SK-N-DZ (cell line): ENCODE results near the gene SPHK1.

Experiments used
- DNase-seq: peaks from one replicate; pipeline ENCODE4 v3.0.0-alpha.2; 2015; ENCODE audit warnings: low spot score
- small RNA-seq, 2 experiments: library from RNA; depleted of rRNA; stranded (forward); fragments of <200 nt; gene quantifications; one replicate each; pipeline ENCODE3, GENCODE V24; 2014

SPHK1 gene

GRCh38 chr17:76432712-76433336 lies 48.4 kb downstream of the SPHK1 start:
- DNase-seq = no peak

- no peak for DNase-seq
These were observed 49.3 kb downstream of the SPHK1 start for GRCh38 chr17:76433693-76434092.

GRCh38 chr17:76434870-76435269 lies 50.5 kb downstream of the SPHK1 start:
- DNase-seq = no peak

DNA sequence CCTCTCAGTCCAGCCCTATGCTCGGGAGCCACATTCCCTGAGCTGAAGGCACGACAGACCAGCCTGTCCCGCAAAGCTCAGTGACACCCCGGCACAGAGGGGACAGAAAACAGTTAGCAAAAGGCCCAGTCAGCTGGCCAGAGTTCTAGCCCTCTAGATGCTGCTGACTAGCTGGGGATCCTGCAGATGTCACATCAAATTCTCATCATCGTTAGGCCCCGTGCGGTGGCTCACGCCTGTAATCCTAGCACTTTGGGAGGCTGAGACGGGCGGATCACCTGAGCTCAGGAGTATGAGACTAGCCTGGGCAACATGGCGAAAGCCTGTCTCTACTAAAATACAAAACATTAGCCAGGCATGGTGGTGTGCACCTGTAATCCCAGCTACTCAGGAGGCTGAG lies 51.3 kb downstream of the SPHK1 start:
- no peak for DNase-seq

Small RNA genes lying within 50 kb of the gene (small RNA-seq; reads per million reads assigned to genes)
- 0 reads per million in 2 experiments for gene RNU6-24P
